GM18502 (cell line): ENCODE results near the gene ZBED6.
A peak's percentile ranks its signal among the peaks of the same experiment; 100 is the strongest.
"Not testable (repeated sequence)": the region's sequence is repeated elsewhere in the genome, so short reads cannot be mapped to it uniquely, and the experiment has no call there.

Experiments
- ATAC-seq: cut with Tn5 transposase; IDR thresholded peaks from one replicate; pipeline ENCODE4 v1.9.1; 2021; ENCODE audit warnings: mild to moderate bottlenecking; ENCODE audit not compliant: unreplicated experiment, poor library complexity

Gene ZBED6, protein sequence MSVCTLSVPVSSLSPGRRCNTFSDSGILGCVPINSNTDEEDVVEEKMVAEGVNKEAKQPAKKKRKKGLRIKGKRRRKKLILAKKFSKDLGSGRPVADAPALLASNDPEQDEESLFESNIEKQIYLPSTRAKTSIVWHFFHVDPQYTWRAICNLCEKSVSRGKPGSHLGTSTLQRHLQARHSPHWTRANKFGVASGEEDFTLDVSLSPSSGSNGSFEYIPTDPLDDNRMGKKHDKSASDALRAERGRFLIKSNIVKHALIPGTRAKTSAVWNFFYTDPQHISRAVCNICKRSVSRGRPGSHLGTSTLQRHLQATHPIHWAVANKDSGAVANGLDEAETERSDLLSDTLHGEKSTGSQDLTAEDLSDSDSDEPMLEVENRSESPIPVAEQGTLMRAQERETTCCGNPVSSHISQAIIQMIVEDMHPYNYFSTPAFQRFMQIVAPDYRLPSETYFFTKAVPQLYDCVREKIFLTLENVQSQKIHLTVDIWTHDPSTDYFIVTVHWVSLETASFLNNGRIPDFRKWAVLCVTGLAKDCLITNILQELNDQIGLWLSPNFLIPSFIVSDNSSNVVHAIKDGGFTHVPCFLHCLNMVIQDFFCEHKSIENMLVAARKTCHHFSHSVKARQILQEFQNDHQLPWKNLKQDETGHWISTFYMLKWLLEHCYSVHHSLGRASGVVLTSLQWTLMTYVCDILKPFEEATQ (N-terminal part only)

DNA sequence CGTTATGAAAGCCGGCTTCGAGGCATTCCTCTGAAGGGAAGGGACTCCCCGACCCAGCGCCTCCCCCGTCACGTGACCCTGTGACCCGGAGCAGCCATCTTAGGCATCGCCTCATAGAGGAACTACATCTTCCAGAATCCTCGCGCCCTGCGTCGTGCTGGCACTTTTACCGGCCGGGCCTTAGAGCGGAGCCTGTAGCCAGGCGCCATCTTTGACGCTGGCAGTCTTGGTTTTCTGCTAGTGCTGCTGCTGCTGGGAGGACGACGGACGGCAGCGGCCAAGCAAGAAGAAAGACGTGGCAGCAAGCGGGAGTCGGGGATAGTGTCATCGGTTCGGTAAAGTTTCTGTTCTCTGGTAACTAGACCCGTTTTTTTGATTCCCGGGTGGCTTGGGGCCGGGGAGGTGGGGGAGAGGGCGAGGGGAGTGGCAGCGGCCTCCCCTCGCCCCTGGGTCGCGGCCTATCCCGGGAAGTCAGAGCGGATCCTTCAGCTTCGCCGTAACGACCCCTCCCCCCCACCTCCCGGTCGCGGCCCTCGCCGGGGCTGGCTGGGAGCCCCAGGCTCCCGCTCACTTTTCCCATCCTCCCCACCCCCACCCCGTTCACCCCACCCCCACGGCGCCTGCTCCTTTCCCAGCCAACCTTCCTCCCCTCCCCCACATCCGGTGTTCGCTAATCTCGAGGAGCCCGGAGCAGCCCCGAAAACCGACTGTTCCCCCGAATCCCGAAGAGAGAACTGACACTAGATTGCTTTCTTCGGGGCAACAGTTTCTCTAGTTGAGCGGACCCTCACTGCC, at the start of gene ZBED6, which contains the start of gene ZC3H11A:
ZBED6 (plus strand) TSS at position 183 of the 795 bp plus-strand sequence. CDS start 1,900 bp downstream, outside the sequence.
ZC3H11A (plus strand) TSS at position 183 of the 795 bp plus-strand sequence. CDS start 21,448 bp downstream, outside the sequence.
- ATAC-seq: peak; percentile 98

DNA sequence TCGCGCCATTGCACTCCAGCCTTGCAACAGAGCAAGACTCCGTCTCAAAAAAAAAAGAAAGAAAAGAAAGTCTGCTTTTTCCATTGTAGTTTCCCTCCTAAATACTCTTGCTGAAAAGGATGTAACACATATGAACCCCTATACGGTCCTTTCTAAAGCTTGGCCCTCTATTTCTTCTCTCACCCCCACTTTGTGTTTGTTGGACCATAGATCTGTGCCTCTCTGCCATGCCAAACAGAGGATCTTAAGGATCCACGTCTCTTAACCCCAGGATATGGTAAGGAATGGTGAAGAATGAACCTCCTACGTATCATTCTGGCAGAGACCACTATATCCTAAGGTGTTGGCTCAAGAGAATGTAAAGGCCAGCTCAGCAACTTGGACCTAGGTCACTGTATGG, 49.1 kb upstream of the ZBED6 start:
- ATAC-seq: no peak

GRCh38 chr1:203751051-203751450, 44.4 kb upstream of the ZBED6 start:
- no peak for ATAC-seq

GRCh38 chr1:203751618-203752361, 43.6 kb upstream of the ZBED6 start:
- not testable (repeated sequence) for ATAC-seq

DNA sequence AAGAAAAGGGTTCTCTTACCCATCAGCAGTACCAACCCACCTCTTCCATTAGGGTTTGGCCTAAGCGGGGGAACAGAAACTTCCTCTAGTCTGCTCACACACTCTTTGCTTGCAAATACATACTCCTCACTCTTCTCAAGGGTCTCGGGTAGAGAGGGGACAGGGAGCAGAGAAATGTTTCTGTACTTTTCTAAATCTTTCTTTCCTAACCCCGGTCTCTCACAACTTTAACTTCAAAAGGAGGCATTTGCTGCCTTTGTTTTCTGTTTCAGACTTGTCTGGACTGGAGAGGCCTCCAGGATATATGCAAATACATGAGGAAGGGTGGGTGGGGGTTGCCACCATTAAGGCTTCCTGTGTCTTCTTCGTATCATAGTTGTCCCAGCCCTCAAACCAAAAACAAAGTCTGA, 41.0 kb upstream of the ZBED6 start:
- ATAC-seq: peak; percentile 90

- ATAC-seq: no peak
These were observed 39.4 kb upstream of the ZBED6 start for GRCh38 chr1:203756036-203756435.

- ATAC-seq: not testable (repeated sequence)
These were observed 36.7 kb upstream of the ZBED6 start for GRCh38 chr1:203758749-203759148.

- no peak for ATAC-seq
These were observed 34.9 kb upstream of the ZBED6 start for GRCh38 chr1:203760506-203760905.

- ATAC-seq: not testable (repeated sequence)
These were observed 33.5 kb upstream of the ZBED6 start for GRCh38 chr1:203761958-203762357.

DNA sequence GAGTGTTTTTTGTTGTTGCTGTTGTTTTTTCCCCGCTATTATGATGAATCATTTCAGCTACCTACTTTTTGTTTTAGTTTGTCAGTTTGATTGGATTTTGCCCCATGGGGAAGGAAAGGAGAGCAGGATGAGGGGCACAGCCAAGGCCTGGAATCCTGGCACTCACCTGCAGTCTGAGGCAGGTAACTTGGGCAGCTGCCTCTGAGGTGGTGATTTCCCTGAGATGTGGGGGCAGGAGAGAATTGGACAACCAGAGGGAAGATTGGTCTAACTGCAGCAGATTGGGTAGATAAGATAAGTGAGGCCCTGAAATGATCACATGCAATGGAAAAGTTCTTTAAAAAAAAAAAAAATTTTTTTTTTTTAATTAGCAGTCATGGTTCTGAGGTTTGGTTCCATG, 31.9 kb upstream of the ZBED6 start:
- ATAC-seq: no peak

GRCh38 chr1:203764105-203765028, 31.1 kb upstream of the ZBED6 start:
- no peak for ATAC-seq

DNA sequence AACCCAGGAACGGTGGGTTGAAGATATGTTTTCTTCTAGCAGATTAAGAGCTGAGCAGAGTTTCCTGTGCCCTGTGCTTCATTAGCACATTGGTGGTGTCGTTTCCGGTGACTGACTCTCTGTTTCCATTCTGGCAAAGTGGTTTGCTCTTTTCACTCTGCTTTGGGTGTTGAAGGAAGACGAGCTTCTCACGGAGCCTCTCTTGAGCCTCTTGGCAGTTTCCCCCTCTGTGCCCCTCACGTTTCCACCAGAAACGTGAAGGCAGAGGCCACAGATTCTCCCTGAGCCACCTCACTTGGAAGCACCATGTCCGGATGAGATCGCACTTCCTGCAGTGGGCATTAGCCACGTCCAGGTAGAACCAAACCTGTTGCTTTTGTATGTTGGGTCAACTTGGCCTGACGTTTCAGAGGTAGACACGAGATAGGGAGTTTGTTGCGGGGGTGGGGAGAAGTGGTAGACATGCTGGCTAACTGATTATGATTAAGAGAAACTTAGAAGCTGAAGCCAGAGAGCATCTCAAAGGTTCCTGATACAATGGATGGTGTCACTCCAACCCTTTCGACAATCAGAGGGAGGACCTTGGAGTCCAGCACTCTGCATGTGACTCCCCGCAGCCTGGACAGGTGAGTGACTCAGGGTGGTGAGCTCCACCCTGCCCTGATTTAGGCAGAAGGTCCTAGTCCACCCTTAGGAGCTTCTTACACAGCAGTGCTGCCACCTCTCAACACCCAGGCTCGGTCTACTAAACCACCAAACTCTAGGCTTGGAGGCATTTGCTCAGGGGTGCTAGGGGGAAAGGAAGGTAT, 30.2 kb upstream of the ZBED6 start, which contains the start of gene LAX1:
LAX1 (plus strand) TSS at position 155 of the 809 bp plus-strand sequence; CDS start at position 538, 383 bp downstream.
- peak; percentile 78 for ATAC-seq

DNA sequence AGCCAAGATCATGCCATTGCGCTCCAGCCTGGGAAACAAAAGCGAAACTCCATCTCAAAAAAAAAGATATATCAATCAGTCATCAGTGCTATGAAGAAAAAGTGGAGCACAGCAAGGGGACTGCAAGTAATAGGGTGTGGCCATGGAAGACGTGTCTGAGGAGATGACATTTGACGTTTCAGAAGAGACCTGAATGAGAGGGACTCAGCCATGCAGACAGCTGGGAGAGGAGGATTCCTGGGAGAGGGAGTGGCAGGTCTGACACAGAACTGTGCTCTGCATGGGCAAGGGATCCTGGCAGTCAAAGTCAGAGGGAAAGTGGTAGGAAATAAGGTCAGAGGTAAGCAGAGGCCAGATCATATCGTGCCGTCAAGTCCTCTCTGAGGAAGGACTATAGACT, 27.2 kb upstream of the ZBED6 start:
- no peak for ATAC-seq

GRCh38 chr1:203769505-203770343, 25.7 kb upstream of the ZBED6 start:
- no peak for ATAC-seq

GRCh38 chr1:203771901-203772301, 23.5 kb upstream of the ZBED6 start:
- ATAC-seq: no peak

GRCh38 chr1:203772836-203773235, 22.6 kb upstream of the ZBED6 start:
- ATAC-seq: no peak

DNA sequence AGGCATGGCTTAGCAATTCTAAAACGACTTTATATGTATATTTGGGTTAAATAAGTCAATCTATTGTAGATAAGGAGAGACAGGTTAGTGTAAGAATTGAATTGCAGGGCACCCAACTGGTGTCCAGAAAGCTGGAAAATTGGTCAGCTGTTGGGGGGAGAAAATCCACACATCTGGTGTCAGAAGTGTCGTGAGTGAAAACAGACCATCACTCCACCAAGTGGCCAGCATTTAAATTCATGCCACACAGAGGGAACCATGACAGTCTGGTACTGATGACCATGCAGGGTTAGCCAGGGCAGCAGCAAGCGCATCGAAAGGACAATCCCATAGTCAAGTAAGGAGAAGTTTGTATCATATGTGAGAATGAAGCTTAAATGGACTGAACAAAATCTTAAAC, 18.8 kb upstream of the ZBED6 start:
- no peak for ATAC-seq
